Hematopoietic multipotent progenitor cell treated with erythropoietin and hydrocortisone succinate and interleukin-3 and kit ligand, for 8 days (in vitro differentiated cells): ENCODE results near the gene STON1.
"Not testable (repeated sequence)": the region's sequence is repeated elsewhere in the genome, so short reads cannot be mapped to it uniquely, and the experiment has no call there.

Experiments
- DNase-seq: peaks from one replicate; pipeline ENCODE4 v3.0.0-alpha.2; 2015

Gene STON1

GRCh38 chr2:48528431-48528830, 1.5 kb upstream of the STON1 start:
- DNase-seq: no peak

GRCh38 chr2:48529194-48529593, 760 bp upstream of the STON1 start:
- no peak for DNase-seq

- no peak for DNase-seq
Measured at GRCh38 chr2:48529676-48530032, 300 bp upstream of the STON1 start.

- no peak for DNase-seq
Measured at GRCh38 chr2:48531141-48531648, 1.2 kb downstream of the STON1 start.

- DNase-seq: no peak
Measured at GRCh38 chr2:48532174-48532573, 2.2 kb downstream of the STON1 start.

GRCh38 chr2:48532824-48533223, 2.9 kb downstream of the STON1 start:
- no peak for DNase-seq

- no peak for DNase-seq
Measured at GRCh38 chr2:48534781-48535180, 4.8 kb downstream of the STON1 start.

GRCh38 chr2:48540237-48540935, 10.4 kb downstream of the STON1 start:
- DNase-seq: no peak

- DNase-seq: no peak
Measured at GRCh38 chr2:48541666-48542389, 11.9 kb downstream of the STON1 start.

GRCh38 chr2:48543895-48544294, 13.9 kb downstream of the STON1 start:
- DNase-seq: no peak

- DNase-seq: no peak
Measured at GRCh38 chr2:48545244-48545643, 15.3 kb downstream of the STON1 start.

GRCh38 chr2:48548840-48549239, 18.9 kb downstream of the STON1 start:
- no peak for DNase-seq

- DNase-seq: no peak
Measured at GRCh38 chr2:48549972-48550371, 20.0 kb downstream of the STON1 start.

GRCh38 chr2:48551548-48551947, 21.6 kb downstream of the STON1 start:
- no peak for DNase-seq

GRCh38 chr2:48555071-48555470, 25.1 kb downstream of the STON1 start:
- not testable (repeated sequence) for DNase-seq

- no peak for DNase-seq
Measured at GRCh38 chr2:48558456-48558855, 28.5 kb downstream of the STON1 start.

GRCh38 chr2:48560546-48561209, 30.7 kb downstream of the STON1 start:
- DNase-seq: no peak

GRCh38 chr2:48562281-48562680, 32.3 kb downstream of the STON1 start:
- no peak for DNase-seq

- no peak for DNase-seq
Measured at GRCh38 chr2:48566592-48567310, 36.8 kb downstream of the STON1 start.

GRCh38 chr2:48567671-48568070, 37.7 kb downstream of the STON1 start:
- DNase-seq: no peak

GRCh38 chr2:48568547-48568946, 38.6 kb downstream of the STON1 start:
- peak; percentile 16 for DNase-seq

- no peak for DNase-seq
Measured at GRCh38 chr2:48569433-48569832, 39.5 kb downstream of the STON1 start.

- DNase-seq: no peak
Measured at GRCh38 chr2:48572816-48573215, 42.9 kb downstream of the STON1 start.
